Measurements from ENCODE around the gene NR6A1. TPM values are rescaled to one million over a fixed set of nuclear protein-coding genes. Genes with fewer than 3 reads are reported as not detected.

NR6A1 gene
- total RNA-seq, 2 experiments from 2014 or later, result 0.74 to 1.1 TPM

DNA sequence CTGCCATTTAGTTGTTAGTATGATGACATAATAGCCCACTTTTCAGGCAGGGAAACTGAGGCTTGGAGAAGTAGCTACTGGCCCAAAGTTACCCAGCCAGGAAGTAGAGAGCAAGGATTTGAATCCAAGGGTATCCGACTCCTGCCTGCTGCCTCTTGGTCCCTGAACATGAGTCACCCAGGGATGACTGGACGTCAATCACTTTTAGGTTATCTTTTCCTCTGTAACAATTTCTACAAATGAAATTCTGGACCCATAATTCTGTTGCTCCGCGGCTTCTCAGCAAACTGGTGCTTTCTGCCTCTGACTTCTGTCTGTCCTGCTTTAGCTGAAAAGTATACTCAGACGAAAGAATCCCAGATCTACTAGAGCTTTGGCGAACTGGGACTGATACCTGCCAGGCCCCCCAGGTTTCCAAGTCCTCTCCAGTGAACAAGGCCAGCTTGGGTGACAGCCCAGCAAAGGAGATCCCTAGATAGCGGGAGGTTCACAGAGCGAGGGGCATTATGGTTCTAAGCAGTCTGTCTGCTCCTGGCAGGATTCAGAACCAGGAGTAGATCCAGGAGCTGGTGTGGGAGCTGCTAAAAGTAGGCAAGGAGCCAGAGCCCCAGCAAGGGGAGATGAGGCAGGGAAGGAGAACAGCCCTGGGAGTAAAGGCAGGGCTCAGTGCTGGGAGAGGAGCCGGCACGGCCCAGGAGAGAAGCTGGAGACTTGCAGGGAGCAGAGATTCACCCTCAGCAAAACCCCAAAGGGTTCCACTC lies 26.4 kb upstream of the NR6A1 start:
- Mint-ChIP-seq H3K27ac (no peak overlapping the region), H3K9me3 (no peaks in the 10 kb centered on the region), H3K4me1 (ENCODE audit: low read depth) (no peaks in the 10 kb centered on the region), H3K4me3 (no peak overlapping the region), H3K27me3 (peaks cover 17% of the 10 kb centered on the region), H3K36me3 (ENCODE audit: low read depth) (no peaks in the 10 kb centered on the region)
- ChIA-PET CTCF (interaction anchor here (1.0 to 1.6 kb wide), 2 partner anchors 26 to 43 kb away, joined by 3 to 7 read pairs; partner anchors contain the start of gene NR6A1), POLR2A (no interaction called here)
- TF ChIP-seq, protein P1, sequence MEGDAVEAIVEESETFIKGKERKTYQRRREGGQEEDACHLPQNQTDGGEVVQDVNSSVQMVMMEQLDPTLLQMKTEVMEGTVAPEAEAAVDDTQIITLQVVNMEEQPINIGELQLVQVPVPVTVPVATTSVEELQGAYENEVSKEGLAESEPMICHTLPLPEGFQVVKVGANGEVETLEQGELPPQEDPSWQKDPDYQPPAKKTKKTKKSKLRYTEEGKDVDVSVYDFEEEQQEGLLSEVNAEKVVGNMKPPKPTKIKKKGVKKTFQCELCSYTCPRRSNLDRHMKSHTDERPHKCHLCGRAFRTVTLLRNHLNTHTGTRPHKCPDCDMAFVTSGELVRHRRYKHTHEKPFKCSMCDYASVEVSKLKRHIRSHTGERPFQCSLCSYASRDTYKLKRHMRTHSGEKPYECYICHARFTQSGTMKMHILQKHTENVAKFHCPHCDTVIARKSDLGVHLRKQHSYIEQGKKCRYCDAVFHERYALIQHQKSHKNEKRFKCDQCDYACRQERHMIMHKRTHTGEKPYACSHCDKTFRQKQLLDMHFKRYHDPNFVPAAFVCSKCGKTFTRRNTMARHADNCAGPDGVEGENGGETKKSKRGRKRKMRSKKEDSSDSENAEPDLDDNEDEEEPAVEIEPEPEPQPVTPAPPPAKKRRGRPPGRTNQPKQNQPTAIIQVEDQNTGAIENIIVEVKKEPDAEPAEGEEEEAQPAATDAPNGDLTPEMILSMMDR (IDR thresholded peaks at IDR 0.05), result no peak
- no peak for DNase-seq
- intact Hi-C loops (cut with micrococcal nuclease), result no loop called here
- ATAC-seq, result no peak

DNA sequence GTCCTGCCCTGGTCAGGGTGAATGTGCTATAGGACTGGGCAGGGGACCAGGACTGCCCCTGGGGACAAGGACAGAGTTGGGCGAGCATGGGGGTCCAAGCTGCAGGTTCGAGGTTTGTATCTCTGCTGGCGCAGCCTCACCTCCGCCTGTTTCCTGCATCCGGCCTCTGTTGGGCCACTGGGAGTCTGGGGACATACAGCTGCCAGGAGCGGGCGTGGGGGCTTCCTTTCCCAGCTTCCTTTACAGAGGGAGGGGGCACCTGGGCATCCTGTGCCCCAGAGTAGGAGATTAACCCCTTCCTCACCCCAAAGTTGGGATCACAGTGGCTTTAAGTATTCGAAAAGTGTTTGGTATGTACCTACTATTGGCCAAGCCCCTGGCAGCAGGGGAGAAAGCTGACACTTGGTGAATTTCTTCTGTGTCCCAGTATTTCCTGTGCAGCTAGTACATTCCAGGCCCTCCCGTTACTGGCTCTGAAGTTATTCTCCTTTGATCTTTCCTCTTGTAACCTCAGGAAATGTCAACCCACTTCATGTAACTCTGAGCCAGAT lies 24.8 kb upstream of the NR6A1 start:
- Mint-ChIP-seq H3K27me3 (peaks cover 17% of the 10 kb centered on the region), H3K4me1 (ENCODE audit: low read depth) (no peaks in the 10 kb centered on the region), H3K36me3 (ENCODE audit: low read depth) (no peaks in the 10 kb centered on the region), H3K4me3 (no peak overlapping the region), H3K9me3 (no peaks in the 10 kb centered on the region), H3K27ac (no peak overlapping the region)
- DNase-seq (no peak), ATAC-seq (no peak)
- TF ChIP-seq, protein P1 (IDR thresholded peaks at IDR 0.05), result no peak
- CTCF ChIA-PET, result interaction anchor here (0.8 to 2.2 kb wide), 6 partner anchors 16 to 57 kb away, joined by 3 to 13 read pairs (median 5); partner anchors contain the start of genes OLFML2A and WDR38
- intact Hi-C loops (cut with micrococcal nuclease), result no loop called here
- POLR2A ChIA-PET, result interaction anchor here (0.8 to 1.1 kb wide), 2 partner anchors 12 to 26 kb away, joined by 3 read pairs; no protein-coding TSS in a partner anchor

DNA sequence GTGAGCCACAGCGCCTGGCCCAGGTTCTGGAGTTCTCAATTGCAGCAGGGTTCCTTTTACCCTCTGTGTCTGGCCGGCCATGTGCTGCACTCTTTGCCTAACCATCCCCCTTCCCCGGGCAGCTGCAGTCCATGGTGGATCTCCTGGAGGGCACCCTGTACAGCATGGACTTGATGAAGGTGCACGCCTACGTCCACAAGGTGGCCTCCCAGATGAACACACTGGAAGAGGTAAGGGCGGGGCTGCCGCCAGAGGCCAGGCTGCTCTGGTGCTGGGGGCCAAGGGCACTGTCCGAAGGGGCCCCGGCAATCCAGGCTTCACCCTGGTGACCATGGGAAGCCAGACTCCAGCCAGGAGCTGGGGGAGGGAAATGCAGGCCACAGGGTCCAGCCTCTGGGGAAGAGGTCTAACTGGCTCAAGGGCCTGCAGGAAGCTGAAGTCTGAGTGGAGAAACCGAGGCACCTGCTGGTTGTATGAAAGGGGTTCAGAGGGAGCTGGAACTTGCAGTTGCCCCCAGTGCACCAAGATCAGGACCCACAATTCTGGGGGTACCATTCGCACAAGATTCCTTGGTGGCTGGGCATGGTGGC lies 23.9 kb upstream of the NR6A1 start:
- POLR2A ChIA-PET, result no interaction called here
- peaks cover 17% of the 10 kb centered on the region for H3K27me3 Mint-ChIP-seq
- no peaks in the 10 kb centered on the region for H3K36me3 Mint-ChIP-seq (ENCODE audit: low read depth)
- ATAC-seq, result no peak
- H3K4me1 Mint-ChIP-seq (ENCODE audit: low read depth), result no peaks in the 10 kb centered on the region
- H3K4me3 Mint-ChIP-seq, result no peak overlapping the region
- intact Hi-C loops (cut with micrococcal nuclease), result no loop called here
- TF ChIP-seq, protein P1 (IDR thresholded peaks at IDR 0.05), result no peak
- CTCF ChIA-PET, result interaction anchor here (1.7 to 2.2 kb wide), 3 partner anchors 15 to 58 kb away, joined by 3 to 13 read pairs (median 7); partner anchors contain the start of genes OLFML2A and WDR38
- no peak for DNase-seq
- no peak overlapping the region for H3K27ac Mint-ChIP-seq
- H3K9me3 Mint-ChIP-seq, result no peaks in the 10 kb centered on the region

DNA sequence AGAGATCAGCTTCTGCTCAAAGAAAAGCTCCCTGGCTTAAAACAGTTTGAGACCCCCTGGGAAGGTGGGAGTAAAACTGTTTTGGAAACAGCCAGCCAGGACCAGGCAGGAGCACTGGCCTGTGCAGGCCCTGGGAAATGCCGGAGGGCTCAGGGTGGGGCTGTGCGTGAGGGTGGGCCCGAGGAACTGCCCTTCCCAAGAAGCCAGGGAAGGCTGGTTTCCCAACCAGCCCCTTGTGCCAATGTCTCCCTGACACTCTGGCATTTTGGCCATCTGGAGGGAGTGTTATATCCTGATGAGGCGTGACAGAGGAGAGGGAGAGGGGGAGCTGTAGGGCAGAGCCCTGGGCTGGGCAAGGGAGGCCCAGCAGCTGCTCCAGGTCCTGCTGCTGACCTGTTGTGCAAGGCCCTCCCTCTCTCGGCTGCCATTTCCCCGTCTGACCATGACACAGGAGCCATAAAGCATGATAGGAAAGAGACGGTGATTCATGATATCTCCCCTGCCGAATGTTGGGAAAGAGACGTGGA lies 22.0 kb upstream of the NR6A1 start:
- H3K36me3 Mint-ChIP-seq (ENCODE audit: low read depth), result no peaks in the 10 kb centered on the region
- H3K4me1 Mint-ChIP-seq (ENCODE audit: low read depth), result no peaks in the 10 kb centered on the region
- H3K4me3 Mint-ChIP-seq, result no peak overlapping the region
- CTCF ChIA-PET, result interaction anchor here (1.6 to 3.0 kb wide), 2 partner anchors 20 to 60 kb away, joined by 3 to 12 read pairs; partner anchors contain the start of gene WDR38
- TF ChIP-seq, protein P1 (IDR thresholded peaks at IDR 0.05), result no peak
- H3K9me3 Mint-ChIP-seq, result no peaks in the 10 kb centered on the region
- no peak overlapping the region for H3K27ac Mint-ChIP-seq
- intact Hi-C loops (cut with micrococcal nuclease), result no loop called here
- DNase-seq, result no peak
- peaks cover 17% of the 10 kb centered on the region for H3K27me3 Mint-ChIP-seq
- no peak for ATAC-seq
- POLR2A ChIA-PET, result no interaction called here
